Sigmoid colon (tissue), 7 donors: ENCODE results near the gene RNF144B. TPM values are rescaled to one million over a fixed set of nuclear protein-coding genes. Genes with fewer than 3 reads are reported as not detected.
"Not testable (repeated sequence)": the region's sequence is repeated elsewhere in the genome, so short reads cannot be mapped to it uniquely, and the experiment has no call there.

Experiments used
- DNase-seq: peaks from one replicate; pipeline ENCODE4 v3.0.0-alpha.2; 2019
- H3K27ac ChIP-seq, 4 donors: fragments of 200-600 bp; sonication (generic); one replicate each; pipeline ENCODE4 v1.5.1; 2016 to 2019; ENCODE audit warnings: mild to moderate bottlenecking in 1 of 4
- H3K27me3 ChIP-seq, 3 donors: fragments of 200-600 bp; sonication (generic); one replicate each; pipeline ENCODE4 v1.5.1; 2019; ENCODE audit warnings: mild to moderate bottlenecking in 1 of 3
- H3K36me3 ChIP-seq, 4 donors: fragments of 200-600 bp; sonication (generic); one replicate each; pipeline ENCODE4 v1.5.1; 2016 to 2019
- H3K4me1 ChIP-seq, 4 donors: fragments of 200-600 bp; sonication (generic); one replicate each; pipeline ENCODE4 v1.5.1; 2017 to 2019
- H3K4me3 ChIP-seq, 4 donors: fragments of 200-600 bp; sonication (generic); one replicate each; pipeline ENCODE4 v1.5.1; 2017 to 2019; ENCODE audit warnings: mild to moderate bottlenecking in 2 of 4, moderate library complexity in 1 of 4
- H3K9me3 ChIP-seq, 4 donors: fragments of 200-600 bp in 3 of 4; sonication (generic) in 3 of 4; one replicate each; pipeline versions ENCODE4 v1.5.1 to v1.6.1; 2013 to 2019
- CTCF ChIP-seq, 4 experiments: fragments of 450-650 bp in 3 of 4; fragments of 200-600 bp in 1 of 4; IDR thresholded peaks; one replicate each; pipeline ENCODE4 v1.5.1; 2016 to 2019; ENCODE audit warnings: antibody characterized with exemption in 4 of 4, mild to moderate bottlenecking in 3 of 4, moderate library complexity in 2 of 4
- EP300 ChIP-seq, 4 donors: sonication (generic); formaldehyde crosslinking; IDR thresholded peaks; one replicate each; pipeline ENCODE4 v1.6.1; 2017; ENCODE audit warnings: antibody characterized with exemption in 4 of 4
- POLR2A ChIP-seq, 2 donors: fragments of 450-650 bp; IDR thresholded peaks; one replicate each; pipeline ENCODE4 v1.6.1; 2016; ENCODE audit warnings: antibody characterized with exemption in 2 of 2, mild to moderate bottlenecking in 2 of 2, moderate library complexity in 2 of 2
- POLR2AphosphoS5 ChIP-seq, 4 donors: sonication (generic); formaldehyde crosslinking; IDR thresholded peaks; one replicate each; pipeline ENCODE4 v1.6.1; 2017; ENCODE audit warnings: antibody characterized with exemption in 4 of 4
- WGBS, 2 donors: extraction: QIAGEN DNeasy Blood & Tissue Kit; methylation state at CpG; one replicate each; pipeline ENCODE4 v1.1.7; 2013; 5-methylcytosine and 5-hydroxymethylcytosine counted together
- intact Hi-C: fragments of 100-400 bp; cut with DNase I; formaldehyde crosslinking; loops from one replicate; pipeline ENCODE4 v1.15.1; 2023
- polyA plus RNA-seq, 3 donors: library from polyadenylated mRNA; stranded (reverse); fragments of 200-250 nt; gene quantifications; one replicate each; pipeline ENCODE4 v1.2.3, GENCODE V29; 2013
- total RNA-seq, 4 donors: library from RNA; depleted of rRNA; stranded (reverse); fragments of >200 nt; gene quantifications; one replicate each; pipeline ENCODE4 v1.1.0, GENCODE V29; 2016
- donor health status: healthy with polysubstance abuse.
- donor health status: Bipolar disorder and iron deficiency.
- donor health status: healthy.

RNF144B gene
- total and polyA plus RNA-seq, 7 donors = 1.2 to 14.8 (median 4.6) TPM

DNA sequence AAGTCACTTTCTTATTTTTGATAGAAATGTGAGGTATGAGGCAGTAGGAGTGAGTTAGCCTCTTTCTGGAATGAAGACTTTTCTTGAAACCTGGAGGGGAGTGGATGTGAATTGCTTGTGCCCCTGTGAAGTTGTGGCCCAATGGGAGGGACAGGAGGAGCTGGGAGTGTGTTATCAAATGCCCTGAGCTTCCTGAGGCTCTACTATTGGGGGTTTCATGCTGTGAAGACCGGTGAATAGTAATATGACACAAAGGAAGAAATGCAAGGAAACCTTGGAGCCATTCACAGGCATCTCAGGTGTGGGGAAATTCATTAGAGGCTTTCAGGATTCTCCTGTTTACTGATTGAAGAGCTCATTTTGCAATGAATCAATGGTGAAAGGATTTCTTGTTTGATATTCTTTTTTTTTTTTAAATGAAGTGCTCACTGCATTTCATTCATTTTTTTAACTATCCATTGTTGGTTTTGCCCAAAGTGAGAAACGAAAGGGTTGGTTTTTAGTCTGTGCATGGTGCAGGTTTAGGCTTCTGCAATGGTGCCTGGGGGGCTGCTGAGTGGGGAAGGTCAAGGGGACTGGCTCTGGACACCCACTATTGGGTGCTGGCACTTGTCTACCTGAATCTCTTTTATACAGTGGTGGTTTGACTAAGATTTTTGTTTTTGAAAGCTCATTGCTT is 8.2 kb downstream of the RNF144B start:
- no peak for TF ChIP-seq CTCF (IDR thresholded peaks at IDR 0.05)
- no peak for TF ChIP-seq EP300 (IDR thresholded peaks at IDR 0.05)
- no peak for TF ChIP-seq POLR2A (IDR thresholded peaks at IDR 0.05)
- no peak for TF ChIP-seq POLR2AphosphoS5 (IDR thresholded peaks at IDR 0.05)
- no peak overlapping the region for H3K27ac ChIP-seq
- H3K27me3 ChIP-seq = no peaks in the 10 kb centered on the region
- intact Hi-C loops = no loop called here
- H3K4me1 ChIP-seq = peaks cover 0 to under 1% (median 0%) of the 10 kb centered on the region in 4 donors
- WGBS, 2 donors = 78 to 86% methylated on average over 2 of the region's 2 CpGs
- H3K36me3 ChIP-seq = peaks cover 0 to 6% (median 0%) of the 10 kb centered on the region in 4 donors
- H3K9me3 ChIP-seq = no peaks in the 10 kb centered on the region
- DNase-seq = no peak
- H3K4me3 ChIP-seq = no peak overlapping the region

DNA sequence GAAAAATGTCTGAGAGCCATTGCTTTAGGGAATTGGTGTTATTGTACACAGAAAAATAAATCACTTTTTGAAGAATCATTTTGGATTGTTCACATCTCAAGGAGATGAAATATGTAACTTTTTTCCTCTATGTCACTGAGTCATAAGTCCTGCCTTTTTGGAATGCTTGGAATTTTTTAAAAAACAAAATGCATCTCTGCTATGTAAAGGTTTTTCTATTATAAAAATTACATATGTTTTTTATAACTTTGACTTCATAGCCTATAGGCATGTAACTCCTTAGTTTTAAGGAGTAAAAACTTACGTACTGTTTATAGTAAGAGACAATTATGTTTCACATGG is 8.7 kb downstream of the RNF144B start:
- Histone ChIP-seq H3K36me3 (peaks cover 0 to 10% (median 0%) of the 10 kb centered on the region in 4 donors), H3K27me3 (no peaks in the 10 kb centered on the region), H3K27ac (no peak overlapping the region), H3K9me3 (no peaks in the 10 kb centered on the region), H3K4me1 (peaks cover 0 to 6% (median 2%) of the 10 kb centered on the region in 4 donors), H3K4me3 (no peak overlapping the region)
- no peak for TF ChIP-seq POLR2AphosphoS5 (IDR thresholded peaks at IDR 0.05)
- TF ChIP-seq POLR2A (IDR thresholded peaks at IDR 0.05) = no peak
- TF ChIP-seq EP300 (IDR thresholded peaks at IDR 0.05) = no peak
- TF ChIP-seq CTCF (IDR thresholded peaks at IDR 0.05) = no peak
- no peak for DNase-seq
- intact Hi-C loops = no loop called here
- WGBS, 2 donors = 90 to 93% methylated on average over 1 of the region's 1 CpG

DNA sequence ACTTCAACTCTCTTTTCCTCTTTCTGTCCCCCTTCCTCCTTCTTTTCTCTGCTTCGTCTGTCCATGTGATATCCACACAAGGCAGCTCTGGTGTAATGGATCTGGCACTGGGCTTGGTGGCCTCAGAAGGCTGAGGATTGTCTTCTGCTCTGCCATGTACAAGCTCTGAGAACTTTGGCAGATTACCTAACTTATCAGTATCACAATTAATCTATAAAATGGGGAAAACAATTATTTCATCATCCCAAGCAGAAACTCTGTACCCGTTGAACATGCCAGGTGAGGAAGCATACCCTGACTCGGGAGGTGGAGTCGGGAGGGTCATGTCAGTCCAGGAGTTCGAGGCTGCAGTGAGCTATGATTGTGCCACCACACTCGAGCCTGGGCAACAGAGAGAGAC is 10.6 kb downstream of the RNF144B start:
- TF ChIP-seq POLR2AphosphoS5 (IDR thresholded peaks at IDR 0.05) (no peak), POLR2A (IDR thresholded peaks at IDR 0.05) (no peak), EP300 (IDR thresholded peaks at IDR 0.05) (no peak), CTCF (IDR thresholded peaks at IDR 0.05) (no peak)
- intact Hi-C loops = no loop called here
- Histone ChIP-seq H3K4me3 (no peak overlapping the region), H3K27me3 (no peaks in the 10 kb centered on the region), H3K27ac (no peak overlapping the region), H3K4me1 (peaks cover 0 to 14% (median 6%) of the 10 kb centered on the region in 4 donors), H3K36me3 (peaks cover 0 to 10% (median 0%) of the 10 kb centered on the region in 4 donors), H3K9me3 (no peaks in the 10 kb centered on the region)
- WGBS, 2 donors = 88 to 89% methylated on average over 6 of the region's 6 CpGs
- DNase-seq = no peak

GRCh38 chr6:18398225-18398624 is 11.1 kb downstream of the RNF144B start:
- H3K36me3 ChIP-seq, DNase-seq, H3K27me3 ChIP-seq, H3K27ac ChIP-seq, H3K4me3 ChIP-seq, intact Hi-C loops, H3K9me3 ChIP-seq: not testable (repeated sequence)
- H3K4me1 ChIP-seq = peaks cover 0 to 14% (median 6%) of the 10 kb centered on the region in 4 donors
- WGBS, 2 donors = 91 to 92% methylated on average over 4 of the region's 4 CpGs

- WGBS, 2 donors = 71 to 89% methylated on average over 2 of the region's 2 CpGs
- Histone ChIP-seq H3K9me3 (no peaks in the 10 kb centered on the region), H3K27me3 (no peaks in the 10 kb centered on the region), H3K4me1 (peaks cover 0 to 20% (median 9%) of the 10 kb centered on the region in 4 donors), H3K27ac (peak overlapping the region in 2 of 4 donors; percentile 59 to 65), H3K36me3 (peaks cover 0 to 10% (median 0%) of the 10 kb centered on the region in 4 donors), H3K4me3 (no peak overlapping the region)
- intact Hi-C loops = no loop called here
- DNase-seq = no peak
- TF ChIP-seq POLR2A (IDR thresholded peaks at IDR 0.05) (no peak), CTCF (IDR thresholded peaks at IDR 0.05) (no peak), EP300 (IDR thresholded peaks at IDR 0.05) (no peak), POLR2AphosphoS5 (IDR thresholded peaks at IDR 0.05) (no peak)
Observed at GRCh38 chr6:18400831-18401446, 13.8 kb downstream of the RNF144B start.

- intact Hi-C loops, DNase-seq, H3K4me3 ChIP-seq, H3K27me3 ChIP-seq, H3K9me3 ChIP-seq, H3K36me3 ChIP-seq: not testable (repeated sequence)
- Histone ChIP-seq H3K27ac (peak overlapping the region in 2 of 4 donors; percentile 38 to 57), H3K4me1 (peaks cover 0 to 24% (median 9%) of the 10 kb centered on the region in 4 donors)
- WGBS, 2 donors = 96 to 97% methylated on average over 6 of the region's 6 CpGs
Observed at GRCh38 chr6:18404965-18405364, 17.8 kb downstream of the RNF144B start.
